Activated B cell treated with CpG ODN at 0.5 μM for 24 hours (primary cell): ENCODE measurements around the gene RHOT2. TPM values are rescaled to one million over a fixed set of nuclear protein-coding genes. Genes with fewer than 3 reads are reported as not detected.

Experiments used
- ATAC-seq: fragments of 200-7000 bp; cut with Tn5 transposase; one replicate; pipeline ENCODE4 v1.10.0; 2021; ENCODE audit warnings: low read depth, mild to moderate bottlenecking, moderate library complexity
- CTCF ChIA-PET: fragments of 350-600 bp; sonication (Branson Sonifier 250); formaldehyde crosslinking; loops from one replicate; lab custom pipeline; 2021; ENCODE audit warnings: antibody characterized with exemption; lab: Charles Lee
- POLR2A ChIA-PET: fragments of 350-600 bp; sonication (Branson Sonifier 250); formaldehyde crosslinking; loops from one replicate; lab custom pipeline; 2021; ENCODE audit warnings: antibody characterized with exemption; lab: Charles Lee
- DNase-seq: peaks from one replicate; pipeline ENCODE4 v3.0.0; 2022
- H3K27ac Mint-ChIP-seq: one replicate; pipeline ENCODE4 v1.8.0; 2020; ENCODE audit warnings: mixed read lengths
- H3K27me3 Mint-ChIP-seq: one replicate; pipeline ENCODE4 v1.8.0; 2021; ENCODE audit warnings: mixed read lengths
- H3K36me3 Mint-ChIP-seq: one replicate; pipeline ENCODE4 v1.8.0; 2021; ENCODE audit warnings: low read depth, mixed read lengths
- H3K4me1 Mint-ChIP-seq: one replicate; pipeline ENCODE4 v1.8.0; 2021; ENCODE audit warnings: mixed read lengths
- H3K4me3 Mint-ChIP-seq: one replicate; pipeline ENCODE4 v1.8.0; 2020; ENCODE audit warnings: mild to moderate bottlenecking, mixed read lengths
- H3K9me3 Mint-ChIP-seq: one replicate; pipeline ENCODE4 v1.8.0; 2020; ENCODE audit warnings: mixed read lengths
- intact Hi-C: fragments of 100-400 bp; cut with micrococcal nuclease; formaldehyde crosslinking; loops from one replicate; pipeline ENCODE4 v1.15.1; 2024
- total RNA-seq: library from RNA; stranded (reverse); gene quantifications from 2 replicates; pipeline ENCODE4 v1.2.3, GENCODE V29; 2022
- TF ChIP-seq, protein P1 (sequence below): fragments of 200-600 bp; IDR thresholded peaks from one replicate; pipeline ENCODE4 v1.8.0; 2022; ENCODE audit warnings: antibody characterized with exemption, mild to moderate bottlenecking

The RHOT2 gene
- total RNA-seq, 1 donor from 2014 or later = 170 TPM

- ATAC-seq = no peak
- ChIA-PET POLR2A (interaction anchor here (0.6 to 1.9 kb wide), 3 partner anchors 10 to 23 kb away, joined by 3 to 11 read pairs (median 6); partner anchors contain the start of genes METTL26 and WDR90), CTCF (no interaction called here)
- TF ChIP-seq, protein P1, sequence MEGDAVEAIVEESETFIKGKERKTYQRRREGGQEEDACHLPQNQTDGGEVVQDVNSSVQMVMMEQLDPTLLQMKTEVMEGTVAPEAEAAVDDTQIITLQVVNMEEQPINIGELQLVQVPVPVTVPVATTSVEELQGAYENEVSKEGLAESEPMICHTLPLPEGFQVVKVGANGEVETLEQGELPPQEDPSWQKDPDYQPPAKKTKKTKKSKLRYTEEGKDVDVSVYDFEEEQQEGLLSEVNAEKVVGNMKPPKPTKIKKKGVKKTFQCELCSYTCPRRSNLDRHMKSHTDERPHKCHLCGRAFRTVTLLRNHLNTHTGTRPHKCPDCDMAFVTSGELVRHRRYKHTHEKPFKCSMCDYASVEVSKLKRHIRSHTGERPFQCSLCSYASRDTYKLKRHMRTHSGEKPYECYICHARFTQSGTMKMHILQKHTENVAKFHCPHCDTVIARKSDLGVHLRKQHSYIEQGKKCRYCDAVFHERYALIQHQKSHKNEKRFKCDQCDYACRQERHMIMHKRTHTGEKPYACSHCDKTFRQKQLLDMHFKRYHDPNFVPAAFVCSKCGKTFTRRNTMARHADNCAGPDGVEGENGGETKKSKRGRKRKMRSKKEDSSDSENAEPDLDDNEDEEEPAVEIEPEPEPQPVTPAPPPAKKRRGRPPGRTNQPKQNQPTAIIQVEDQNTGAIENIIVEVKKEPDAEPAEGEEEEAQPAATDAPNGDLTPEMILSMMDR = no peak
- Mint-ChIP-seq H3K4me3 (no peak overlapping the region), H3K36me3 (no peaks in the 10 kb centered on the region), H3K4me1 (peaks cover 7% of the 10 kb centered on the region), H3K9me3 (no peaks in the 10 kb centered on the region), H3K27ac (no peak overlapping the region), H3K27me3 (no peaks in the 10 kb centered on the region)
- intact Hi-C loops = loop anchor here (1.0 to 2.0 kb wide), 6 partner anchors 10 to 267 kb away; partner anchors contain the start of genes METTL26 and WDR90
- DNase-seq = no peak
Observed at GRCh38 chr16:659618-660017, 8.3 kb upstream of the RHOT2 start.

DNA sequence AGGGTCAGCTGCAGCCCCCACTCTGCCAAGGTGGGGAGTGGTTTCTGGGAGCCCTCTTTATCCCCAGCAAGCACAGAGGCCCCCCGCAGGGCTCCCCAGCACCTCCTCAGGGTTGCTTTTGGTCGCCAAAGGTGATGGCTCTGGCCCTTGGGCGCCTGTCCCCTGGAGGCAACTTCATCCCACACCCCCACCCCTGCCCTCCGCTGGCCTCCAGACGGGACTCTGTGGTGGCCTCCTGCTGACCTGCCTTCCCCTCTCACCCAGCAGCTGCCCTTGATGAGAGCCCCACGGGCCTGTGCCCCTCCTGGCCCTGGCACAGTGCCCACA, 7.8 kb upstream of the RHOT2 start:
- ATAC-seq = no peak
- Mint-ChIP-seq H3K36me3 (no peaks in the 10 kb centered on the region), H3K4me3 (no peak overlapping the region), H3K9me3 (no peaks in the 10 kb centered on the region), H3K4me1 (peaks cover 7% of the 10 kb centered on the region), H3K27me3 (no peaks in the 10 kb centered on the region), H3K27ac (no peak overlapping the region)
- no peak for DNase-seq
- TF ChIP-seq, protein P1 = no peak
- ChIA-PET CTCF (no interaction called here), POLR2A (interaction anchor here (0.6 to 1.9 kb wide), 3 partner anchors 20 to 24 kb away, joined by 4 to 11 read pairs (median 6); partner anchors contain the start of genes METTL26 and STUB1)
- intact Hi-C loops = loop anchor here (1.0 to 2.0 kb wide), 6 partner anchors 11 to 267 kb away; partner anchors contain the start of genes METTL26 and WDR90

DNA sequence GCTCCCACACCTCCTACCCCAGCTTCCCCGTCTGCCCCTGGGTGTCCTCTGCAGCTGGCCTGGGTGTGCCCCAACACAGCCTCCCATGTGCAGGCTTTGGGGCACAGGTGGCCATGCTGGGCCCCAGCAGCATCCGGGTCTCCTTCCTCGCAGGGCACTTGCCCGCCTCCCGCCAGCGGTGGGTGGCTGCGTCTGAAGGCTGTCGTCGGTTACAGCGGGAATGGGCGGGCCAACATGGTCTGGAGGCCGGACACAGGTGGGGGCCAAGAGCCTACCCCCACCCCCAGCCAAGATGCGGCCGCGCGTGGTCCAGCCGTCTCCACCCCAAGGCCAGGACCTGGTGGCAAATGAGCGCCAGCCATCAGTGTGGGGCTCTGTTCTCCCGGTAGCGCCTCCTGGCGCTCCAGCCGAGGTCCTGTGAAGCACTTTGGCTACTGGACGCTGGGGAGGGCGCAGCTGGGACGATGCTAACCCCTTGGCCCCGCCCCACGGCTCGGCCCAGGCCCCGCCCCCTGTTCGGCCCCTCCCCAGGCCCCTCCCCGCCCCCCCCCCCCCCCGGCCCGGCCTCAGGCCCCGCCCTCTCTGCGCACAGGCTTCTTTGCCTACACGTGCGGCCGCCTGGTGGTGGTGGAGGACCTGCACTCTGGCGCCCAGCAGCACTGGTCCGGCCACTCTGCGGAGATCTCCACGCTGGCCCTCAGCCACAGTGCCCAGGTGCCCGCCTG, 7.3 kb upstream of the RHOT2 start:
- DNase-seq = peak; percentile 61
- Mint-ChIP-seq H3K36me3 (no peaks in the 10 kb centered on the region), H3K27ac (no peak overlapping the region), H3K9me3 (no peaks in the 10 kb centered on the region), H3K4me3 (peak overlapping the region; percentile 55), H3K27me3 (no peaks in the 10 kb centered on the region), H3K4me1 (peaks cover 7% of the 10 kb centered on the region)
- intact Hi-C loops = loop anchor here (1.0 to 2.0 kb wide), 6 partner anchors 11 to 268 kb away; partner anchors contain the start of genes METTL26 and WDR90
- ChIA-PET CTCF (no interaction called here), POLR2A (interaction anchor here (1.4 to 1.9 kb wide), 2 partner anchors 20 to 24 kb away, joined by 4 to 11 read pairs; partner anchors contain the start of genes METTL26 and STUB1)
- TF ChIP-seq, protein P1 = no peak
- ATAC-seq = peak; percentile 91

DNA sequence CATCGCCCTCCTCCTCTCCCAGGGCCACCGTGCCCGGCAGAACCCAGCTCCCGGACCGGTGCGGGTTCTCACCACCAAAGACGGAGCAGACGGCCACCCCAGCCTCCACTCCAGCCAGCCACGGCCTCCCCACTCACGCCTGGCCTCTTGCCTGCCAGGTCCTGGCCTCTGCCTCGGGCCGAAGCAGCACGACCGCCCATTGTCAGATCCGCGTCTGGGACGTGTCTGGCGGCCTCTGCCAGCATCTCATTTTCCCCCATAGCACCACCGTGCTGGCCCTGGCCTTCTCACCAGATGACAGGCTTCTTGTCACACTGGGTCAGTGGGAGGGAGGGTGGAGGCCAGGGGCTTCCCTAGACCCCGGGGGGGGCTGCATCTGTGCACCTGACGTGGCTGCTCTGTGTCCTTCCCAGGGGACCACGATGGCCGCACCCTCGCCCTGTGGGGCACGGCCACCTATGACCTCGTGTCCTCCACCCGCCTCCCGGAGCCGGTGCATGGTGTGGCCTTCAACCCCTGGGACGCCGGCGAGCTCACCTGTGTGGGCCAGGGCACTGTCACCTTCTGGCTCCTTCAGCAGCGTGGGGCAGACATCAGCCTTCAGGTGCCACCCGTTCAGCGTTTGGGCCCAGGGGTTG, 6.6 kb upstream of the RHOT2 start:
- H3K27me3 Mint-ChIP-seq = no peaks in the 10 kb centered on the region
- POLR2A ChIA-PET = interaction anchor here (1.4 to 1.9 kb wide), 2 partner anchors 19 to 25 kb away, joined by 4 to 11 read pairs; partner anchors contain the start of genes METTL26 and STUB1
- intact Hi-C loops = loop anchor here (2.0 kb wide), 4 partner anchors 17 to 269 kb away; partner anchors contain the start of gene METTL26
- H3K27ac Mint-ChIP-seq = no peak overlapping the region
- H3K36me3 Mint-ChIP-seq = no peaks in the 10 kb centered on the region
- DNase-seq (no peak), ATAC-seq (no peak)
- peaks cover 7% of the 10 kb centered on the region for H3K4me1 Mint-ChIP-seq
- CTCF ChIA-PET = no interaction called here
- H3K4me3 Mint-ChIP-seq = peak overlapping the region; percentile 19
- TF ChIP-seq, protein P1 = no peak
- H3K9me3 Mint-ChIP-seq = no peaks in the 10 kb centered on the region

DNA sequence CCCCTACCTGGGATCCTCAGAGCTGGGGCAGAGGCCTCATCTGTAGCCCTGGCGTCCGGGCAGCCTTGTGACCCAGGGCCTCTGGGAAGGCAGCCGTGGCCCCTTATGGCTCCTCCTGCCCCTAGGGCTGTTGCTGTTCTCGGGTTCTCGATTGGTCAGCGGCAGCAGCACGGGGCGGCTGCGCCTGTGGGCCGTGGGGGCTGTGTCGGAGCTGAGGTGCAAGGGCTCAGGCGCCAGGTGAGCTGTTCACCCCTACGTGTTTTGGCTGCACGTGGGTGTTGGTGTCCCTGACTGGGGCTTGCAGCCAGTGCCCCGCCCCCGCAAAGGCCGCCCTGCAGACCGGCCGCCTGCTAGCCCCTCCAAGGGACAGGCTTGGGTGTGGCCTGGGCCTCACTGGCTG, 5.8 kb upstream of the RHOT2 start:
- ATAC-seq (no peak), DNase-seq (no peak)
- Mint-ChIP-seq H3K27me3 (no peaks in the 10 kb centered on the region), H3K27ac (no peak overlapping the region), H3K4me1 (peaks cover 7% of the 10 kb centered on the region), H3K4me3 (no peak overlapping the region), H3K9me3 (no peaks in the 10 kb centered on the region), H3K36me3 (no peaks in the 10 kb centered on the region)
- TF ChIP-seq, protein P1 = no peak
- ChIA-PET CTCF (no interaction called here), POLR2A (no interaction called here)
- intact Hi-C loops = no loop called here
